Retinal pigment epithelial cell (primary cell): Measurements from ENCODE around the gene TFAM.

ENCODE experiments used
- DNase-seq: peaks from one replicate; pipeline ENCODE4 v3.0.0-alpha.2; 2010; ENCODE audit warnings: low read depth
- H3K4me3 ChIP-seq: 2 replicates; pipeline ENCODE4 v1.5.1; 2011; ENCODE audit warnings: mild to moderate bottlenecking, low read length, control low read depth, moderate library complexity
- TF ChIP-seq, protein P1 (sequence below): conservative IDR thresholded peaks from 2 replicates; pipeline ENCODE4 v1.5.1; 2011; ENCODE audit warnings: low read depth, low read length, control low read depth, inconsistent platforms

Gene TFAM

GRCh38 chr10:58393317-58393716 is 8.1 kb downstream of the TFAM start:
- TF ChIP-seq, protein P1, sequence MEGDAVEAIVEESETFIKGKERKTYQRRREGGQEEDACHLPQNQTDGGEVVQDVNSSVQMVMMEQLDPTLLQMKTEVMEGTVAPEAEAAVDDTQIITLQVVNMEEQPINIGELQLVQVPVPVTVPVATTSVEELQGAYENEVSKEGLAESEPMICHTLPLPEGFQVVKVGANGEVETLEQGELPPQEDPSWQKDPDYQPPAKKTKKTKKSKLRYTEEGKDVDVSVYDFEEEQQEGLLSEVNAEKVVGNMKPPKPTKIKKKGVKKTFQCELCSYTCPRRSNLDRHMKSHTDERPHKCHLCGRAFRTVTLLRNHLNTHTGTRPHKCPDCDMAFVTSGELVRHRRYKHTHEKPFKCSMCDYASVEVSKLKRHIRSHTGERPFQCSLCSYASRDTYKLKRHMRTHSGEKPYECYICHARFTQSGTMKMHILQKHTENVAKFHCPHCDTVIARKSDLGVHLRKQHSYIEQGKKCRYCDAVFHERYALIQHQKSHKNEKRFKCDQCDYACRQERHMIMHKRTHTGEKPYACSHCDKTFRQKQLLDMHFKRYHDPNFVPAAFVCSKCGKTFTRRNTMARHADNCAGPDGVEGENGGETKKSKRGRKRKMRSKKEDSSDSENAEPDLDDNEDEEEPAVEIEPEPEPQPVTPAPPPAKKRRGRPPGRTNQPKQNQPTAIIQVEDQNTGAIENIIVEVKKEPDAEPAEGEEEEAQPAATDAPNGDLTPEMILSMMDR, result no peak
- no peak for DNase-seq
- no peak overlapping the region for H3K4me3 ChIP-seq

GRCh38 chr10:58394471-58394870 is 9.3 kb downstream of the TFAM start:
- TF ChIP-seq, protein P1, result no peak
- H3K4me3 ChIP-seq, result no peak overlapping the region
- DNase-seq, result no peak

- H3K4me3 ChIP-seq, result no peak overlapping the region
- DNase-seq, result no peak
- TF ChIP-seq, protein P1, result no peak
Measured at GRCh38 chr10:58396057-58396456, 10.8 kb downstream of the TFAM start.

- no peak for DNase-seq
- no peak overlapping the region for H3K4me3 ChIP-seq
- TF ChIP-seq, protein P1, result no peak
Measured at GRCh38 chr10:58397830-58398229, 12.6 kb downstream of the TFAM start.

DNA sequence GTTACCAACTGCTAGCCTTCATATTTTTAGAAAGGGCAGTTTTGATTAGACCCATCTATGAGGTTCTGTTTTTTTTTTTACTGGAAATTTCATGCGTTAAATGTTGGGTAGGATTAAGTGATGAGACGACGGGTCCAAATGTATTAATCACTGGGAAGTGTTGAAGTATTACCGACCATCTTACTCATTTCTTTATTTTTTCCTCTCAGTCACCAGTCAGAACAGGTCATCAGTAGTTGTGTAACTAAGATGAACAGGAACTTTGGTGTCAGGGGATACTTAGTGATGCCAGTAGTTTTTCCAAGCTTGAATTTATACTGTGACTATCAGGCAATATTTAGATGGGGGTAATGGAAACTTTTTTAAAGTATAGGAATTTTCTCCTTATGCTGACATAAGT is 14.2 kb downstream of the TFAM start:
- TF ChIP-seq, protein P1, result no peak
- no peak for DNase-seq
- H3K4me3 ChIP-seq, result no peak overlapping the region

DNA sequence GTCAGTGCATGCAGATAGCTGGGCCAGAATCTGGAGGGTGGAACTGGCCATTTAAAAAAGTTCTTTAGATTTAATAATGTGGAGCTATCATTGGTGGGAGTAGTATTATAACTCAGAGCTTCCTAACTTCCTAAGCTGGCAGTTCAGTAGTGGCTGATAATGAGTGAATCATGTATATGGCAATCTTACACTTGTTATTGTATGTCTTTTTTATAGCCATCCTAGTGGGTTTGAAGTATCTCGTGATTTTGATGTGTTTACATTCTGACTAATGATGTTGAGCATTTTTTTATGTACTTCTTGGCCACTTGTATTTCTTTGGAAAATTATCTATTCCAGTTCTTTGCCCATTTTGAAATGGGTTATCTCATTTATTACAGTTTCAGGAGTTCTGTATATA is 15.4 kb downstream of the TFAM start:
- no peak overlapping the region for H3K4me3 ChIP-seq
- TF ChIP-seq, protein P1, result no peak
- DNase-seq, result no peak

GRCh38 chr10:58404001-58404400 is 18.8 kb downstream of the TFAM start:
- DNase-seq, result no peak
- TF ChIP-seq, protein P1, result no peak

More at GRCh38 chr10:58404001-58404400, 18.8 kb downstream of the TFAM start:
- no peak overlapping the region for H3K4me3 ChIP-seq
